Nephron progenitor cell (in vitro differentiated cells): ENCODE data around the gene GRIN1.
"Not testable (repeated sequence)": the region's sequence is repeated elsewhere in the genome, so short reads cannot be mapped to it uniquely, and the experiment has no call there.

Experiments
- DNase-seq: peaks from one replicate; pipeline ENCODE4 v3.0.0; 2021
- H3K27ac Mint-ChIP-seq: 2 replicates; pipeline ENCODE4 v1.8.0; 2021; ENCODE audit warnings: mild to moderate bottlenecking, moderate library complexity, mixed read lengths
- H3K27me3 Mint-ChIP-seq: 2 replicates; pipeline ENCODE4 v1.8.0; 2021; ENCODE audit warnings: mild to moderate bottlenecking, low read depth, mixed read lengths; ENCODE audit not compliant: poor library complexity
- H3K36me3 Mint-ChIP-seq: 2 replicates; pipeline ENCODE4 v1.8.0; 2021; ENCODE audit warnings: low read depth, mixed read lengths
- H3K4me1 Mint-ChIP-seq: 2 replicates; pipeline ENCODE4 v1.8.0; 2021; ENCODE audit warnings: mixed read lengths
- H3K4me3 Mint-ChIP-seq: 2 replicates; pipeline ENCODE4 v1.8.0; 2021; ENCODE audit warnings: mild to moderate bottlenecking, moderate library complexity, mixed read lengths
- H3K9me3 Mint-ChIP-seq: 2 replicates; pipeline ENCODE4 v1.8.0; 2021; ENCODE audit warnings: mild to moderate bottlenecking, moderate library complexity, mixed read lengths
- TF ChIP-seq, protein P1 (sequence below): fragments of 200-600 bp; sonication (generic); IDR thresholded peaks from 2 replicates; pipeline ENCODE4 v1.5.0; 2021; ENCODE audit warnings: antibody characterized with exemption

GRIN1 gene

GRCh38 chr9:137123468-137123837, 15.5 kb upstream of the GRIN1 start:
- no peaks in the 10 kb centered on the region for H3K36me3 Mint-ChIP-seq
- H3K9me3 Mint-ChIP-seq, result no peaks in the 10 kb centered on the region
- DNase-seq, result no peak
- no peak overlapping the region for H3K27ac Mint-ChIP-seq
- no peak overlapping the region for H3K4me3 Mint-ChIP-seq
- TF ChIP-seq, protein P1, sequence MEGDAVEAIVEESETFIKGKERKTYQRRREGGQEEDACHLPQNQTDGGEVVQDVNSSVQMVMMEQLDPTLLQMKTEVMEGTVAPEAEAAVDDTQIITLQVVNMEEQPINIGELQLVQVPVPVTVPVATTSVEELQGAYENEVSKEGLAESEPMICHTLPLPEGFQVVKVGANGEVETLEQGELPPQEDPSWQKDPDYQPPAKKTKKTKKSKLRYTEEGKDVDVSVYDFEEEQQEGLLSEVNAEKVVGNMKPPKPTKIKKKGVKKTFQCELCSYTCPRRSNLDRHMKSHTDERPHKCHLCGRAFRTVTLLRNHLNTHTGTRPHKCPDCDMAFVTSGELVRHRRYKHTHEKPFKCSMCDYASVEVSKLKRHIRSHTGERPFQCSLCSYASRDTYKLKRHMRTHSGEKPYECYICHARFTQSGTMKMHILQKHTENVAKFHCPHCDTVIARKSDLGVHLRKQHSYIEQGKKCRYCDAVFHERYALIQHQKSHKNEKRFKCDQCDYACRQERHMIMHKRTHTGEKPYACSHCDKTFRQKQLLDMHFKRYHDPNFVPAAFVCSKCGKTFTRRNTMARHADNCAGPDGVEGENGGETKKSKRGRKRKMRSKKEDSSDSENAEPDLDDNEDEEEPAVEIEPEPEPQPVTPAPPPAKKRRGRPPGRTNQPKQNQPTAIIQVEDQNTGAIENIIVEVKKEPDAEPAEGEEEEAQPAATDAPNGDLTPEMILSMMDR, result no peak
- H3K4me1 Mint-ChIP-seq, result peaks cover 26% of the 10 kb centered on the region
- H3K27me3 Mint-ChIP-seq, result peaks cover 5% of the 10 kb centered on the region

DNA sequence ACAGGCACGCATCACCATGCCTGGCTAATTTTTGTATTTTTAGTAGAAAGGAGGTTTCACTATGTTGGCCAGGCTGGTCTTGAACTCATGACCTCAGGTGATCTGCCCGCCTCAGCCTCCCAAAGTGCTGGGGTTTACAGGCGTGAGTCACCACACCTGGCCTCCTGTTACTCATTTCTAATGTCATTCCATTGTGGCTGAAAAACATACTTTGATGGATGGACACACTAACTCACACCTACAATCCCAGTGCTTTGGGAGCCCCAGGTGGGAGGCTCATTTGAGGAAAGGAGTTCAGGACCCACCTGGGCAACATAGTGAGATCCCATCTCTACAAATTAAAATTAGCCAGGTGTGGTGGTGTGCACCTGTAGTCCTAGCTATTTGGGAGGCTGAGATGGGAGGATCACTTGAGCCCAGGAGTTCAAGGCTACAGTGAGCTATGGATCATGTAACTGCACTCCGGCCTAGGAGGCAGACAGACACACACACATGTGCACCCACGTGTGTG, 14.9 kb upstream of the GRIN1 start:
- H3K27me3 Mint-ChIP-seq, result not testable (repeated sequence)

GRCh38 chr9:137126786-137127185, 12.2 kb upstream of the GRIN1 start:
- peaks cover 30% of the 10 kb centered on the region for H3K4me1 Mint-ChIP-seq
- DNase-seq, result no peak
- peak overlapping the region; percentile 60 for H3K27ac Mint-ChIP-seq
- H3K4me3 Mint-ChIP-seq, result no peak overlapping the region
- H3K27me3 Mint-ChIP-seq, result peaks cover 19% of the 10 kb centered on the region
- H3K9me3 Mint-ChIP-seq, result peaks cover 3% of the 10 kb centered on the region
- TF ChIP-seq, protein P1, result no peak
- no peaks in the 10 kb centered on the region for H3K36me3 Mint-ChIP-seq

More for the DNA sequence above, 14.9 kb upstream of the GRIN1 start:
- DNase-seq, H3K27ac Mint-ChIP-seq, H3K36me3 Mint-ChIP-seq, H3K4me3 Mint-ChIP-seq, H3K9me3 Mint-ChIP-seq: not testable (repeated sequence)
- H3K4me1 Mint-ChIP-seq, result peaks cover 31% of the 10 kb centered on the region

- H3K27ac Mint-ChIP-seq, result peak overlapping the region; percentile 60
- H3K4me1 Mint-ChIP-seq, result peaks cover 24% of the 10 kb centered on the region
- TF ChIP-seq, protein P1, result no peak
- no peak for DNase-seq
- H3K4me3 Mint-ChIP-seq, result peak overlapping the region; percentile 89
- no peaks in the 10 kb centered on the region for H3K36me3 Mint-ChIP-seq
- peaks cover 3% of the 10 kb centered on the region for H3K9me3 Mint-ChIP-seq
- H3K27me3 Mint-ChIP-seq, result peaks cover 26% of the 10 kb centered on the region
These were observed 11.4 kb upstream of the GRIN1 start for GRCh38 chr9:137127301-137128157.

DNA sequence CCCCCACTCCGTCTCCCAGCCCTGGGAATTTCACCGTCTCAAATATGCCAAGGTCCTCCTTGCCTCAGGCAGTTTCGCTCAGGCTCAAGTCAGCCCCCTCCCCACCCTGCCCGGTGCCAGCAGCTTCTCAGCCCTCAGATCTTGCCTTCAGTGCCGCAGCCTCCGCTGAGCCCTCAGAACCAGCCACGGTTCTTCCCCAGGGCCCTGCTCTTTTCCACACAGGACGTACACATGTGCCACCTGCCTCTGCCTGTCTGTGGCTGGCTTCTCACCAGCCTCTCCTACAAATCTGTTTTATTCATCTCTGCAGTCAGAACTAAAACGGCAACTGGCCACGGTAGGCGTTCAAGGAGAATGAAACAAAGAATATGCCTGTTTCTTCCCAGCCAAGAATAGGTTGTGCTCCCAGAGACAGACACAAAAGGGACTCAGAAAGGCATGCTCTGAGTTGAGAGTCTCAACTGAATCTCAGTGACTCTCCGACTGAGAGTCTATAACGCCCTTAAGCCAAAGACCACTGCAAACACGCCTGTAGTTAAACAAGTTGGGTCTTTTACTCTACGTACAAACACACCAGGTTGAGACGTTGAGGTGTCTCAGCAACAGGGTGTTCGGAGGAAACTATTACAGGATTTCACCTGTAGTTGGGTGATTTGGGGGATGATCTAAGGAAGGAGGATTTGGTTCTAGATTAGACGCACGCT, 10.6 kb upstream of the GRIN1 start:
- Mint-ChIP-seq H3K27me3 (peaks cover 34% of the 10 kb centered on the region), H3K27ac (no peak overlapping the region), H3K4me3 (peak overlapping the region; percentile 89), H3K9me3 (peaks cover 7% of the 10 kb centered on the region), H3K4me1 (peaks cover 24% of the 10 kb centered on the region), H3K36me3 (no peaks in the 10 kb centered on the region)
- TF ChIP-seq, protein P1, result no peak
- DNase-seq, result no peak

GRCh38 chr9:137128862-137129455, 10.0 kb upstream of the GRIN1 start:
- peaks cover 7% of the 10 kb centered on the region for H3K9me3 Mint-ChIP-seq
- peaks cover 24% of the 10 kb centered on the region for H3K4me1 Mint-ChIP-seq
- peaks cover 40% of the 10 kb centered on the region for H3K27me3 Mint-ChIP-seq
- no peak overlapping the region for H3K27ac Mint-ChIP-seq
- peak overlapping the region; percentile 89 for H3K4me3 Mint-ChIP-seq
- TF ChIP-seq, protein P1, result no peak
- DNase-seq, result peak; percentile 36
- no peaks in the 10 kb centered on the region for H3K36me3 Mint-ChIP-seq
